ENCODE data around the gene PASK. TPM values are rescaled to one million over a fixed set of nuclear protein-coding genes. Genes with fewer than 3 reads are reported as not detected.
A peak's percentile ranks its signal among the peaks of the same experiment; 100 is the strongest.

PASK gene
- total and polyA plus RNA-seq, 4 experiments from 2014 or later, result 38.2 to 309 (median 170) TPM

- ChIA-PET POLR2A (ENCODE audit: partially characterized antibody) (interaction anchor here (0.7 to 1.2 kb wide), 2 partner anchors 10 to 83 kb away, joined by 3 to 5 read pairs; partner anchors contain the start of gene PPP1R7), CTCF (ENCODE audit: partially characterized antibody) (interaction anchor here (1.1 to 1.7 kb wide), 2 partner anchors 10 to 83 kb away, joined by 3 to 8 read pairs; no protein-coding TSS in a partner anchor)
- no peaks in the 10 kb centered on the region for H3K27me3 ChIP-seq (ENCODE audit: insufficient read depth, low read length)
- H3K9me3 ChIP-seq (ENCODE audit: control insufficient read depth in 1 of 2, low read length in 2 of 2), result no peaks in the 10 kb centered on the region
- peaks cover 9% of the 10 kb centered on the region for H3K4me1 ChIP-seq (ENCODE audit: insufficient read depth, low read length)
- no peak overlapping the region for H3K27ac Mint-ChIP-seq
- no peak overlapping the region for H3K4me3 ChIP-seq (ENCODE audit: low read length in 2 of 2)
- peaks cover 0 to 4% (median under 1%) of the 10 kb centered on the region in 4 donors for H3K4me1 Mint-ChIP-seq
- peaks cover 0 to 3% of the 10 kb centered on the region in 2 donors for H3K36me3 Mint-ChIP-seq
- H3K4me3 Mint-ChIP-seq, result no peak overlapping the region
- no peak for DNase-seq
- peaks cover 0 to 2% (median 0%) of the 10 kb centered on the region in 8 donors for H3K9me3 Mint-ChIP-seq
- H3K27me3 Mint-ChIP-seq, result no peaks in the 10 kb centered on the region
- intact Hi-C loops (cut with micrococcal nuclease), result no loop called here
- no peaks in the 10 kb centered on the region for H3K36me3 ChIP-seq (ENCODE audit: insufficient read depth, low read length)
- H3K27ac ChIP-seq (ENCODE audit: low read depth, low read length), result no peak overlapping the region
Measured at GRCh38 chr2:241068136-241068941, 80.9 kb downstream of the PASK start.

GRCh38 chr2:241067501-241068135 is 81.7 kb downstream of the PASK start:
- ChIA-PET POLR2A (ENCODE audit: partially characterized antibody) (interaction anchor here (1.2 kb wide), 1 partner anchor 83 kb away, joined by 5 read pairs; the partner anchor contains the start of gene PPP1R7), CTCF (ENCODE audit: partially characterized antibody) (no interaction called here)
- Mint-ChIP-seq H3K4me1 (peaks cover 0 to 4% (median under 1%) of the 10 kb centered on the region in 4 donors), H3K4me3 (no peak overlapping the region), H3K27me3 (no peaks in the 10 kb centered on the region), H3K9me3 (peaks cover 0 to 2% (median 0%) of the 10 kb centered on the region in 8 donors), H3K36me3 (peaks cover 0 to under 1% of the 10 kb centered on the region in 2 donors), H3K27ac (no peak overlapping the region)
- Histone ChIP-seq H3K27me3 (ENCODE audit: insufficient read depth, low read length) (no peaks in the 10 kb centered on the region), H3K9me3 (ENCODE audit: control insufficient read depth in 1 of 2, low read length in 2 of 2) (no peaks in the 10 kb centered on the region), H3K27ac (ENCODE audit: low read depth, low read length) (no peak overlapping the region), H3K36me3 (ENCODE audit: insufficient read depth, low read length) (no peaks in the 10 kb centered on the region), H3K4me3 (ENCODE audit: low read length in 2 of 2) (no peak overlapping the region), H3K4me1 (ENCODE audit: insufficient read depth, low read length) (peaks cover 10% of the 10 kb centered on the region)
- DNase-seq, result no peak
- intact Hi-C loops (cut with micrococcal nuclease), result no loop called here

GRCh38 chr2:241066893-241067341 is 82.4 kb downstream of the PASK start:
- Mint-ChIP-seq H3K27me3 (no peaks in the 10 kb centered on the region), H3K4me3 (no peak overlapping the region), H3K36me3 (no peaks in the 10 kb centered on the region), H3K9me3 (peaks cover 0 to 2% (median 0%) of the 10 kb centered on the region in 8 donors), H3K4me1 (no peaks in the 10 kb centered on the region), H3K27ac (no peak overlapping the region)
- Histone ChIP-seq H3K27ac (ENCODE audit: low read depth, low read length) (no peak overlapping the region), H3K4me1 (ENCODE audit: insufficient read depth, low read length) (peaks cover 10% of the 10 kb centered on the region), H3K27me3 (ENCODE audit: insufficient read depth, low read length) (no peaks in the 10 kb centered on the region), H3K36me3 (ENCODE audit: insufficient read depth, low read length) (no peaks in the 10 kb centered on the region), H3K4me3 (ENCODE audit: low read length in 2 of 2) (no peak overlapping the region), H3K9me3 (ENCODE audit: control insufficient read depth in 1 of 2, low read length in 2 of 2) (no peaks in the 10 kb centered on the region)
- ChIA-PET POLR2A (ENCODE audit: partially characterized antibody) (no interaction called here), CTCF (ENCODE audit: partially characterized antibody) (no interaction called here)
- no peak for DNase-seq
- intact Hi-C loops (cut with micrococcal nuclease), result no loop called here

GRCh38 chr2:241066171-241066892 is 82.9 kb downstream of the PASK start:
- POLR2A ChIA-PET (ENCODE audit: partially characterized antibody), result no interaction called here
- intact Hi-C loops (cut with micrococcal nuclease), result no loop called here
- H3K4me1 ChIP-seq (ENCODE audit: insufficient read depth, low read length), result peaks cover 10% of the 10 kb centered on the region
- peak overlapping the region in 1 of 7 donors; percentile 4 for H3K27ac Mint-ChIP-seq
- H3K9me3 Mint-ChIP-seq, result peaks cover 0 to 2% (median 0%) of the 10 kb centered on the region in 8 donors
- H3K27me3 ChIP-seq (ENCODE audit: insufficient read depth, low read length), result no peaks in the 10 kb centered on the region
- H3K4me1 Mint-ChIP-seq, result no peaks in the 10 kb centered on the region
- no peaks in the 10 kb centered on the region for H3K27me3 Mint-ChIP-seq
- DNase-seq, result no peak
- CTCF ChIA-PET (ENCODE audit: partially characterized antibody), result interaction anchor here (1.0 kb wide), 1 partner anchor 12 kb away, joined by 4 read pairs; no protein-coding TSS in a partner anchor
- H3K27ac ChIP-seq (ENCODE audit: low read depth, low read length), result no peak overlapping the region
- no peaks in the 10 kb centered on the region for H3K36me3 Mint-ChIP-seq
- H3K4me3 Mint-ChIP-seq, result no peak overlapping the region
- no peaks in the 10 kb centered on the region for H3K36me3 ChIP-seq (ENCODE audit: insufficient read depth, low read length)
- no peaks in the 10 kb centered on the region for H3K9me3 ChIP-seq (ENCODE audit: control insufficient read depth in 1 of 2, low read length in 2 of 2)
- no peak overlapping the region for H3K4me3 ChIP-seq (ENCODE audit: low read length in 2 of 2)

- CTCF ChIA-PET (ENCODE audit: partially characterized antibody), result interaction anchor here (0.8 to 1.0 kb wide), 2 partner anchors 13 to 84 kb away, joined by 3 to 4 read pairs; no protein-coding TSS in a partner anchor
- Histone ChIP-seq H3K27ac (ENCODE audit: low read depth, low read length) (no peak overlapping the region), H3K36me3 (ENCODE audit: insufficient read depth, low read length) (no peaks in the 10 kb centered on the region), H3K27me3 (ENCODE audit: insufficient read depth, low read length) (no peaks in the 10 kb centered on the region), H3K9me3 (ENCODE audit: control insufficient read depth in 1 of 2, low read length in 2 of 2) (no peaks in the 10 kb centered on the region), H3K4me1 (ENCODE audit: insufficient read depth, low read length) (peaks cover 10% of the 10 kb centered on the region), H3K4me3 (ENCODE audit: low read length in 2 of 2) (no peak overlapping the region)
- POLR2A ChIA-PET (ENCODE audit: partially characterized antibody), result interaction anchor here (1.1 kb wide), 1 partner anchor 92 kb away, joined by 3 read pairs; no protein-coding TSS in a partner anchor
- DNase-seq, result no peak
- Mint-ChIP-seq H3K9me3 (peaks cover 0 to 2% (median 0%) of the 10 kb centered on the region in 8 donors), H3K36me3 (no peaks in the 10 kb centered on the region), H3K4me1 (no peaks in the 10 kb centered on the region), H3K27me3 (no peaks in the 10 kb centered on the region), H3K27ac (peak overlapping the region in 1 of 7 donors; percentile 30), H3K4me3 (no peak overlapping the region)
- intact Hi-C loops (cut with micrococcal nuclease), result no loop called here
Measured at GRCh38 chr2:241065355-241065803, 83.9 kb downstream of the PASK start.

GRCh38 chr2:241064802-241065354 is 84.4 kb downstream of the PASK start:
- CTCF ChIA-PET (ENCODE audit: partially characterized antibody), result interaction anchor here (0.8 kb wide), 1 partner anchor 83 kb away, joined by 3 read pairs; no protein-coding TSS in a partner anchor
- H3K4me3 Mint-ChIP-seq, result no peak overlapping the region
- POLR2A ChIA-PET (ENCODE audit: partially characterized antibody), result interaction anchor here (1.1 kb wide), 1 partner anchor 93 kb away, joined by 3 read pairs; no protein-coding TSS in a partner anchor

More at GRCh38 chr2:241064802-241065354, 84.4 kb downstream of the PASK start:
- Mint-ChIP-seq H3K9me3 (peaks cover 0 to 2% (median 0%) of the 10 kb centered on the region in 8 donors), H3K36me3 (no peaks in the 10 kb centered on the region), H3K4me1 (no peaks in the 10 kb centered on the region), H3K27me3 (no peaks in the 10 kb centered on the region), H3K27ac (peak overlapping the region in 1 of 7 donors; percentile 30)
- no peaks in the 10 kb centered on the region for H3K27me3 ChIP-seq (ENCODE audit: insufficient read depth, low read length)
- H3K27ac ChIP-seq (ENCODE audit: low read depth, low read length), result no peak overlapping the region
- intact Hi-C loops (cut with micrococcal nuclease), result no loop called here
- peaks cover 10% of the 10 kb centered on the region for H3K4me1 ChIP-seq (ENCODE audit: insufficient read depth, low read length)
- no peak for DNase-seq
- H3K36me3 ChIP-seq (ENCODE audit: insufficient read depth, low read length), result no peaks in the 10 kb centered on the region
- H3K9me3 ChIP-seq (ENCODE audit: control insufficient read depth in 1 of 2, low read length in 2 of 2), result no peaks in the 10 kb centered on the region
- H3K4me3 ChIP-seq (ENCODE audit: low read length in 2 of 2), result no peak overlapping the region

All from CD4-positive, alpha-beta memory T cell (primary cell).